Mesodermal cell (in vitro differentiated cells): ENCODE data around the gene GPX7.
A peak's percentile ranks its signal among the peaks of the same experiment; 100 is the strongest.

ENCODE experiments used
- H3K27ac ChIP-seq: 2 replicates; pipeline ENCODE4 v1.7.0; 2013; ENCODE audit warnings: mild to moderate bottlenecking, low read depth, low read length, moderate library complexity; ENCODE audit not compliant: severe bottlenecking
- H3K36me3 ChIP-seq: 2 replicates; pipeline ENCODE4 v1.7.1; 2013; ENCODE audit warnings: mild to moderate bottlenecking, low read length, moderate library complexity; ENCODE audit not compliant: control insufficient read depth, insufficient read depth
- H3K4me1 ChIP-seq: one replicate; pipeline ENCODE4 v1.7.1; 2013; ENCODE audit warnings: mild to moderate bottlenecking, low read length; ENCODE audit not compliant: insufficient read depth, control insufficient read depth, poor library complexity, severe bottlenecking
- H3K4me3 ChIP-seq: 2 replicates; pipeline ENCODE4 v1.7.0; 2013; ENCODE audit warnings: low read length, control low read depth, mild to moderate bottlenecking; ENCODE audit not compliant: insufficient read depth, poor library complexity, severe bottlenecking; ENCODE audit errors: extremely low read depth
- H3K9me3 ChIP-seq: 2 replicates; pipeline ENCODE4 v1.7.1; 2013; ENCODE audit warnings: mild to moderate bottlenecking, low read length, moderate library complexity; ENCODE audit not compliant: control insufficient read depth
- WGBS, 2 experiments: methylation state at CpG; one replicate each; pipeline ENCODE4 v1.1.5; 2013; ENCODE audit warnings: missing lambda C conversion rate in 2 of 2; ENCODE audit not compliant: insufficient coverage in 2 of 2; 5-methylcytosine and 5-hydroxymethylcytosine counted together

GPX7 gene

DNA sequence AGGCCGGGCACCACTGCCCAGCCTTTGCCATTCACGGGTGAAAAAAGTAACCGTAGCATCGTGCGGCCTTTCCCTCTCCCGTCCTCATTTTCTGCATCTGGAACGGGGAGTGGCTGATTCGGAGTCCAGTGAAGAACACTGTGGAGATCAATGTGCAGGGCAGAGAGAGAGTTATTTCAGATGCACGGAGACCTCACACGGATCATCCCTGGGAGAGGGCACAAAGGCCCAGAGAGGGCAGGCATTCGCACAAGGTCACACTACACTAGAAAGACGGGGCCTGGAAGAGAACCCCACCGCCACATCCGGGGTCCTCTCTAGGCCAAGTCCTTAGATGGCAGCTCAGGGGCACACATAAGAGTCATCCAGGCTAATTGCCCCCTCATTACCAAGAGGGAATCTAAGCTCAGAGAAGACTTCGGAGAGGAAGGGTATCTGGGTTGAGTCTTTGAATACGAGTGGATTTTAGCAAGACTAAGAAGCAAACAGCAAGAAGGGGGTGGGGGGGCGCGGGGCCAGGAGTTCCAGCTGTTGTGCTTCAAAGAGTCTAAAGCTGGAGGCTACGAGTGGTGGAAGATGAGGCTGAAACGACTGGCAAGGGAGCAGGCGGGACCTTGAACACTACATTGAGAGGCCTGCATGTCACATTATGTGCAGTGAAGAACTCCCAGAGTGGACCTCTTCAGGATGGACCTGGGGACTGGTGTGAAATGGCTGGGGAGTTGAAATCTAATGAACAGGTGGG, 857 bp downstream of the GPX7 start:
- Histone ChIP-seq H3K4me3 (peak overlapping the region; percentile 40), H3K36me3 (peaks cover 20% of the 10 kb centered on the region), H3K27ac (no peak overlapping the region), H3K4me1 (no peaks in the 10 kb centered on the region), H3K9me3 (no peaks in the 10 kb centered on the region)
- WGBS, 2 experiments = 58 to 63% methylated on average over 15 to 20 of the region's 21 CpGs

- H3K27ac ChIP-seq = no peak overlapping the region
- 90 to 95% methylated on average over 4 to 5 of the region's 6 CpGs for WGBS, 2 experiments
- H3K4me3 ChIP-seq = no peak overlapping the region
- H3K36me3 ChIP-seq = peaks cover 26% of the 10 kb centered on the region
- no peaks in the 10 kb centered on the region for H3K9me3 ChIP-seq
- no peaks in the 10 kb centered on the region for H3K4me1 ChIP-seq
These were observed 1.5 kb downstream of the GPX7 start for GRCh38 chr1:52603630-52604029.

- WGBS, 2 experiments = 88 to 100% methylated on average over 3 of the region's 3 CpGs
- Histone ChIP-seq H3K36me3 (peaks cover 31% of the 10 kb centered on the region), H3K4me1 (no peaks in the 10 kb centered on the region), H3K9me3 (no peaks in the 10 kb centered on the region), H3K27ac (no peak overlapping the region), H3K4me3 (no peak overlapping the region)
These were observed 2.0 kb downstream of the GPX7 start for GRCh38 chr1:52604063-52604770.

- Histone ChIP-seq H3K4me3 (no peak overlapping the region), H3K9me3 (no peaks in the 10 kb centered on the region), H3K4me1 (no peaks in the 10 kb centered on the region), H3K27ac (peak overlapping the region; percentile 2), H3K36me3 (peaks cover 3% of the 10 kb centered on the region)
- WGBS, 2 experiments = 86 to 89% methylated on average over 1 of the region's 2 CpGs
These were observed 11.6 kb downstream of the GPX7 start for GRCh38 chr1:52613636-52614373.

DNA sequence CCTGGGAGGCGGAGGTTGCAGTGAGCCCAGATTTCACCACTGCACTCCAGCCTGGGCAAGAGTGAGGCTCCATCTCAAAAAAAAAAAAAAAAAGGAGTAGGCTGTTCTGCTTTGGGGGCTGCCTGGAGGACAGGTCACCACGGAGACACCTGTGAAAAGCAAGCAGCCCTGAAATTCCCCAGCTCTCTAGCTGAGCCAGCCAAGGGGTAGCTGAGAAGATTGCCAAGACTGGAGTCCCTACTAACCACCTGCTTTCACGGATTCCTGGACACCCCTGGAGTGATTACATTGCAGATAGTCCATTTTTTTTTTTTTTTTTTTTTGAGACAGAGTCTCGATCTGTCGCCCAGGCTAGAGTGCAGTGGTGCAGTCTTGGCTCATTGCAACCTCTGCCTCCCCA, 12.5 kb downstream of the GPX7 start:
- Histone ChIP-seq H3K4me3 (no peak overlapping the region), H3K9me3 (no peaks in the 10 kb centered on the region), H3K27ac (no peak overlapping the region), H3K36me3 (no peaks in the 10 kb centered on the region), H3K4me1 (no peaks in the 10 kb centered on the region)
- WGBS, 2 experiments = 94 to 100% methylated on average over 1 to 3 of the region's 5 CpGs

- Histone ChIP-seq H3K4me1 (no peaks in the 10 kb centered on the region), H3K27ac (no peak overlapping the region), H3K36me3 (no peaks in the 10 kb centered on the region), H3K9me3 (no peaks in the 10 kb centered on the region), H3K4me3 (no peak overlapping the region)
- WGBS, 2 experiments = 81 to 89% methylated on average over 4 of the region's 5 CpGs
These were observed 13.4 kb downstream of the GPX7 start for GRCh38 chr1:52615489-52616042.

GRCh38 chr1:52621950-52622349, 19.8 kb downstream of the GPX7 start:
- Histone ChIP-seq H3K36me3 (no peaks in the 10 kb centered on the region), H3K4me1 (no peaks in the 10 kb centered on the region), H3K4me3 (no peak overlapping the region), H3K9me3 (peaks cover 3% of the 10 kb centered on the region), H3K27ac (no peak overlapping the region)
- WGBS, 2 experiments = 60 to 89% methylated on average over 1 of the region's 2 CpGs

- Histone ChIP-seq H3K4me3 (no peak overlapping the region), H3K4me1 (no peaks in the 10 kb centered on the region), H3K27ac (no peak overlapping the region), H3K36me3 (no peaks in the 10 kb centered on the region), H3K9me3 (peaks cover 3% of the 10 kb centered on the region)
- no CpG with 5 or more reads among the region's 3 CpGs for WGBS, 2 experiments
These were observed 21.6 kb downstream of the GPX7 start for GRCh38 chr1:52623812-52624211.

DNA sequence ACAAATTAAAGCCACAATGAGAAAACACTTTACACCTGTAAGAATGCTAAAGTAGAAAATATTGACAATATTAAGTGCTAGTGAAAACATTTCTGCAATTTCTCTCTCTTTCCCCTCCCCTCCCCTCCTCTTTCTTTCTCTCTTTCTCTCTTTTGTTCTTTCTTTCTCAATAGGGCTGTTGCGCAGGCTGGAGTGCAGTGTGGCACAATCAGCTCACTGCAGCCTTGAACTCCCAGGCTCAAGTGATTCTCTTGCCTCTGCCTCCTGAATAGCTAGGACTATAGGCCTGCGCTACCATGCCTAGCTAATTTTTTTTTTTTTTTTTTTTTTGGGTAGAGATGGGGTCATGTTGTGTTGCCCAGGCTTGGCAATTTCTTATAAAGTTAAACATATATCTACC, 24.9 kb downstream of the GPX7 start:
- 100% methylated on average over 1 of the region's 2 CpGs for WGBS, 2 experiments
- Histone ChIP-seq H3K36me3 (no peaks in the 10 kb centered on the region), H3K4me1 (peaks cover 3% of the 10 kb centered on the region), H3K4me3 (no peak overlapping the region), H3K27ac (no peak overlapping the region), H3K9me3 (peaks cover 3% of the 10 kb centered on the region)

DNA sequence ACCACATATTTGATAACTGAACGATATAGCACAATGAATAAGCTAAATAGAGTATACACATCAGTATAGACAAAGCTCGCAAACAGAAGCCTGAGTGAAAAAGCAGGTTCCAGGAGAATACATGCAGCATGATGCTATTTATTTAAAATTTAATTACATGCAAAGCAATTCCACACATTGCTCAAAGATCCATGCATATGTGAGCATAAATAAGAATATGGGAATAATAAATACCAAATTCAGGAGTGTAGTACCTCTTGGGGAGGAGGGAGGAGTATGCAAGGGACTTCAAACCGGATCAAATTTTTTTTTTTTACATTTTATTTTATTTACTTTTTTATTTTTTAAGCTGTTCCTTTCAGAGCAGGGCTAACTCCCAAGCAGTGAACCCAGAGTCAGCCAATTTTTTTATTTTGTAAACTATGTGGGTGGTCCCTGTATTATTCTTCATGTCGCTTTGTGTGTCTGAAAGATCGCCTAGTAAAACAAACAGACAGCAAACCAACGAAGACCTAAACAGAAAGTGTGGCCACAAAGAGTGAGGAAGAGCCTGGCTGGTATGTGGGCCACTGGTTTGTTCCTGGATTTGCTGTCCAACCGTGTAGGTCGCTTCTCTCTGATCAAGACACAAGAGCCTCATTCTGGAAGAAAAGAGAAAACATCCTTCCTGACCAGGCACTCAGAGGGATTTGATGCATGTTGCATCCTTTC, 26.6 kb downstream of the GPX7 start:
- H3K27ac ChIP-seq = no peak overlapping the region
- peaks cover 6% of the 10 kb centered on the region for H3K4me1 ChIP-seq
- H3K4me3 ChIP-seq = no peak overlapping the region
- no peaks in the 10 kb centered on the region for H3K36me3 ChIP-seq
- WGBS, 2 experiments = 80 to 90% methylated on average over 5 of the region's 8 CpGs
- H3K9me3 ChIP-seq = peaks cover 1% of the 10 kb centered on the region
